ENCODE data around the gene SESN1. TPM values are rescaled to one million over a fixed set of nuclear protein-coding genes. Genes with fewer than 3 reads are reported as not detected.

SESN1 gene
- total RNA-seq, 2 donors from 2014 or later, result 26.2 to 63.1 TPM

DNA sequence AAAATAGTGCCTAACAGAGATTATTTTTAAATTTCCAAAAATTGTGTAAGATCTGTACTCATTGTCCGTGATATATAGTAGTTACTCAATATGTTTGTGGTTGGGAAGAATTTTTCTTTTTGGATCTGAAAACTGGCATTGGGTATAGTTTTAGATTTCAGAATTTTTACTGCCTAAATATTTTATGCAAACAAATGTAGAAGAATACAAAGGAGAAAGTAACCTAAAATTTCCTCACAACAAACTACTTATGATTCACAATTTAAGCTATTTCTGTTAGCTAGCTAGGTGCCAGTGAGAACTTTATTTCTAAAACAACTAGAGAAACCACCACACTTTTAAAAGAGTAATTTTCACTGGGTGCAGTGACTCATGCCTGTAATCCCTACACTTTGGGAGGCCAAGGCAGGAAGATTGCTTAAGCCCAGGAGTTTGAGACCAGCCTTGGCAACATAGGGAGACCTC lies 38.8 kb downstream of the SESN1 start:
- DNase-seq (ENCODE audit: low spot score) (no peak), ATAC-seq (ENCODE audit: insufficient number of reproducible peaks, low FRiP score, low read depth) (peak; percentile 72)
- Histone ChIP-seq H3K27me3 (replicated peaks; ENCODE audit: insufficient read depth) (no peaks in the 10 kb centered on the region), H3K4me3 (no peak overlapping the region), H3K27ac (peak overlapping the region in 1 of 2 donors; percentile 28), H3K9me3 (no peaks in the 10 kb centered on the region), H3K4me1 (ENCODE audit: control insufficient read depth in 1 of 2, low read depth in 2 of 2) (peaks cover 40 to 71% of the 10 kb centered on the region in 2 donors), H3K36me3 (no peaks in the 10 kb centered on the region)
- TF ChIP-seq, protein P1, sequence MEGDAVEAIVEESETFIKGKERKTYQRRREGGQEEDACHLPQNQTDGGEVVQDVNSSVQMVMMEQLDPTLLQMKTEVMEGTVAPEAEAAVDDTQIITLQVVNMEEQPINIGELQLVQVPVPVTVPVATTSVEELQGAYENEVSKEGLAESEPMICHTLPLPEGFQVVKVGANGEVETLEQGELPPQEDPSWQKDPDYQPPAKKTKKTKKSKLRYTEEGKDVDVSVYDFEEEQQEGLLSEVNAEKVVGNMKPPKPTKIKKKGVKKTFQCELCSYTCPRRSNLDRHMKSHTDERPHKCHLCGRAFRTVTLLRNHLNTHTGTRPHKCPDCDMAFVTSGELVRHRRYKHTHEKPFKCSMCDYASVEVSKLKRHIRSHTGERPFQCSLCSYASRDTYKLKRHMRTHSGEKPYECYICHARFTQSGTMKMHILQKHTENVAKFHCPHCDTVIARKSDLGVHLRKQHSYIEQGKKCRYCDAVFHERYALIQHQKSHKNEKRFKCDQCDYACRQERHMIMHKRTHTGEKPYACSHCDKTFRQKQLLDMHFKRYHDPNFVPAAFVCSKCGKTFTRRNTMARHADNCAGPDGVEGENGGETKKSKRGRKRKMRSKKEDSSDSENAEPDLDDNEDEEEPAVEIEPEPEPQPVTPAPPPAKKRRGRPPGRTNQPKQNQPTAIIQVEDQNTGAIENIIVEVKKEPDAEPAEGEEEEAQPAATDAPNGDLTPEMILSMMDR (IDR thresholded peaks at IDR 0.05), result no peak

DNA sequence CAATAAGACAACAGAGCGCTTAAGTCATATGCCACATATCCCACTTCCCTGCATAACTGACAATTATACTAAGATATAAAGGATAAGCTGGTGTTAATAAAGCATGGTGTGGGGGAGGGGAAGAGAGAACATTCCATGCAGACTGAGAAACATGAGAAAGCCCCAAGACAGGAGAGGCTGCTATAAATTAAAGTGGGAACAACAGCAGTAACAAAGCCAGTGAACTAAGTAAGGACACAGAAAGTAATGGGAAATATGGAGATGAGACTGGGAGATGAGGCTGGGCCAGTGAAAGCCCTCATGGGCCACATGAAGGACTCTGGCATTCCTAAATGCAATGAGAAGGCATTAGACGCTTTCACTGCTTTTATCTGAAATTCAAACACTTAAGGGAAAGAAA lies 41.3 kb downstream of the SESN1 start:
- ATAC-seq (ENCODE audit: insufficient number of reproducible peaks, low FRiP score, low read depth), result no peak
- Histone ChIP-seq H3K27ac (no peak overlapping the region), H3K4me1 (ENCODE audit: control insufficient read depth in 1 of 2, low read depth in 2 of 2) (peaks cover 21 to 49% of the 10 kb centered on the region in 2 donors), H3K27me3 (replicated peaks; ENCODE audit: insufficient read depth) (no peaks in the 10 kb centered on the region), H3K9me3 (no peaks in the 10 kb centered on the region), H3K36me3 (no peaks in the 10 kb centered on the region), H3K4me3 (no peak overlapping the region)
- DNase-seq (ENCODE audit: low spot score), result no peak
- TF ChIP-seq, protein P1 (IDR thresholded peaks at IDR 0.05), result no peak

DNA sequence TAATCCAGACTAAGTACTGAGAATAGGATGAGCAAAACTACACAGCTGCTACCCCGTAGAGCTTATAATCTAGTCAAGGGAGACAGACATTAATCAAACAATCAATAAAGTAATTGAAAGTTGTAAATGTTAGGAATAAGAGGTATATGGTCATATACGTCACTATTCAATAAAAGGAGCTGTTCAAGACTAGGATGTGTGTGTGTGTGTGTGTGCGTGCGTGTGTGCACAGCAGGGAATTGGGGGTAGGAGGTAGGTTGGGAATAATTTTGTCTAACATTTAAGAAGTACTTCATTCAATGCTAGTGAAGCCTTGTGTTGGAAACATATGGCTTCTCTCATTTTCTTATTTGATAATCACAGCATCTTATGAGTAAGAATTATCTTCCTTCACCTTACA lies 41.8 kb downstream of the SESN1 start:
- Histone ChIP-seq H3K4me1 (ENCODE audit: control insufficient read depth in 1 of 2, low read depth in 2 of 2) (peaks cover 16 to 45% of the 10 kb centered on the region in 2 donors), H3K4me3 (no peak overlapping the region), H3K27ac (no peak overlapping the region), H3K9me3 (no peaks in the 10 kb centered on the region), H3K27me3 (replicated peaks; ENCODE audit: insufficient read depth) (no peaks in the 10 kb centered on the region), H3K36me3 (no peaks in the 10 kb centered on the region)
- TF ChIP-seq, protein P1 (IDR thresholded peaks at IDR 0.05), result no peak
- DNase-seq (ENCODE audit: low spot score), result no peak
- no peak for ATAC-seq (ENCODE audit: insufficient number of reproducible peaks, low FRiP score, low read depth)

DNA sequence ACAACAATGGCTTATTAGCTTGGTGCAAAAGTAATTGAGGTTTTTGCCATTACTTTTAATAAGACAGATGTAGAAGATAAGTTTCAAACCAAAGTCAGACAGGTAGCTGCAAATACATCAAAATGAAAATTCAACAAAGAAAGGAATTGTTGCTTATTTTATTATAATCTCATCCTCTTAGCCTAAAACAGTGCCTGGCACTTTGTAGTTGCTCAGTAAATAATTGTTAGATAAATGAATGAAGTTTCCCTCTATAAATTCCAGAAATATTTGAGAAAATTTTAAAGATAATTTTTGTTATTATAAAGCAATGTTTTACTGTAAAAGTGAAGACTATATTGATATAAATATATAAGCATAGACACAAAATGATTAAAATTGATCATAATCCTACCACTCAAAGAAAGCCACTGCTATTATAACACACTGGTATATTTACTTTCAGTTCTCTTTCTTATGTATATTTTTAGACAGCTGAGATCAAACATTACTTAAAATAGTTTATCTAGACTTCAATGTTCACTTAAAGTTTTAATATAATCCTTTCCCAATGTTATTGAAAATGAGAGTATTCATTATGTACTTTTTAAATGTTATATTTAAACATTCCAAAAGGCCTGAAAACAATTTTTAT lies 42.5 kb downstream of the SESN1 start:
- ATAC-seq (ENCODE audit: insufficient number of reproducible peaks, low FRiP score, low read depth), result no peak
- Histone ChIP-seq H3K36me3 (no peaks in the 10 kb centered on the region), H3K4me3 (no peak overlapping the region), H3K27ac (no peak overlapping the region), H3K9me3 (no peaks in the 10 kb centered on the region), H3K4me1 (ENCODE audit: control insufficient read depth in 1 of 2, low read depth in 2 of 2) (peaks cover 11 to 39% of the 10 kb centered on the region in 2 donors), H3K27me3 (replicated peaks; ENCODE audit: insufficient read depth) (no peaks in the 10 kb centered on the region)
- TF ChIP-seq, protein P1 (IDR thresholded peaks at IDR 0.05), result no peak
- no peak for DNase-seq (ENCODE audit: low spot score)

DNA sequence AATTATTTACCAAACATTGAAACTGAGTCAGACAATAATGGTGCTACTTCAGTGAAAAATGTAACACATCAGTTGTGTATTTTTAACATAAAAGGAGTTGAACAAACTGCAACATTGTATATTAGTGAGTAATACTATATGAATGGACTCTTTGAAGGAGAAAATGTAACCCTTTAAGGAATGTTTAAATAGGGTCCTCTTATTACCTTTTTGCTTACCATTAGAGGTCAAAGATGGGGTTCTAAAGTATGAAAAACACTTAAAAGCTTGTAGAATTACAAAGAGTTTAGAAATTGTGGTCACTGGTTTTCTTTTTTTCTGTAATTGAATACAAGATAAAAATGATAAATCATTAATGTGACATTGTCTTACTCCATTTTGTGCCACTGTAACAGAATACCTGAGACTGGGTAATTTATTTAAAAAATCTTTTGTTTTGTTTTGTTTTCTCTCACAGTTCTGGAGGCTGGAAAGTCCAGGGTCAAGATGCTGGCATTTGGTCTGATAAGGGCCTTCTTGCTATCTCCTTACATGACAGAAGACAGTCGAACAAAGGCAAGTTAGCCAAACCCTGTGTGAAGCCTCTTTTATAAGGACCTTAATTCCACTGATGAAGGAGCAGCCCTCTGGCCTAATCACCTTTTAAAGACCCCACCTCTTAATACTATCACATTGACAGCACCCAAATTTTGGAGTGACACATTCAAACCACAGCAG lies 43.2 kb downstream of the SESN1 start:
- TF ChIP-seq, protein P1 (IDR thresholded peaks at IDR 0.05), result no peak
- peaks cover 6 to 32% of the 10 kb centered on the region in 2 donors for H3K4me1 ChIP-seq (ENCODE audit: control insufficient read depth in 1 of 2, low read depth in 2 of 2)
- H3K4me3 ChIP-seq, result no peak overlapping the region
- no peaks in the 10 kb centered on the region for H3K36me3 ChIP-seq
- ATAC-seq (ENCODE audit: insufficient number of reproducible peaks, low FRiP score, low read depth), result no peak
- no peaks in the 10 kb centered on the region for H3K27me3 ChIP-seq (replicated peaks; ENCODE audit: insufficient read depth)
- no peak overlapping the region for H3K27ac ChIP-seq
- DNase-seq (ENCODE audit: low spot score), result no peak
- H3K9me3 ChIP-seq, result no peaks in the 10 kb centered on the region
